Activated CD8-positive, alpha-beta T cell treated with anti-CD3 and anti-CD28 coated beads for 36 hours (primary cell): ENCODE results near the gene SIGLEC5. TPM values are rescaled to one million over a fixed set of nuclear protein-coding genes. Genes with fewer than 3 reads are reported as not detected.

Experiments
- ATAC-seq: fragments of 200-7000 bp; cut with Tn5 transposase; one replicate; pipeline ENCODE4 v1.10.0; 2021; ENCODE audit warnings: mild to moderate bottlenecking, moderate library complexity
- CTCF ChIA-PET: fragments of 350-600 bp; sonication (Branson Sonifier 250); formaldehyde crosslinking; loops from one replicate; lab custom pipeline; 2021; ENCODE audit warnings: antibody characterized with exemption; lab: Charles Lee
- POLR2A ChIA-PET: fragments of 350-600 bp; sonication (Branson Sonifier 250); formaldehyde crosslinking; loops from one replicate; lab custom pipeline; 2021; ENCODE audit warnings: antibody characterized with exemption; lab: Charles Lee
- DNase-seq: peaks from one replicate; pipeline ENCODE4 v3.0.0-alpha.2; 2020
- H3K27ac Mint-ChIP-seq: one replicate; pipeline ENCODE4 v1.8.0; 2021; ENCODE audit warnings: mild to moderate bottlenecking, mixed read lengths
- H3K27me3 Mint-ChIP-seq: one replicate; pipeline ENCODE4 v1.8.0; 2021; ENCODE audit warnings: mixed read lengths
- H3K36me3 Mint-ChIP-seq: one replicate; pipeline ENCODE4 v1.8.0; 2021; ENCODE audit warnings: low read depth, mixed read lengths
- H3K4me1 Mint-ChIP-seq: one replicate; pipeline ENCODE4 v1.8.0; 2021; ENCODE audit warnings: low read depth, mixed read lengths
- H3K4me3 Mint-ChIP-seq: one replicate; pipeline ENCODE4 v1.8.0; 2021; ENCODE audit warnings: mild to moderate bottlenecking, moderate library complexity, mixed read lengths
- H3K9me3 Mint-ChIP-seq: one replicate; pipeline ENCODE4 v1.8.0; 2021; ENCODE audit warnings: mixed read lengths
- CTCF ChIP-seq: fragments of 200-600 bp; IDR thresholded peaks from one replicate; pipeline ENCODE4 v1.8.0; 2022; ENCODE audit warnings: antibody characterized with exemption, mild to moderate bottlenecking
- intact Hi-C: fragments of 100-400 bp; cut with micrococcal nuclease; formaldehyde crosslinking; loops from one replicate; pipeline ENCODE4 v1.10.0; 2022
- total RNA-seq, 2 experiments: library from RNA; stranded (reverse); gene quantifications; one replicate each; pipeline ENCODE4 v1.2.3, GENCODE V29; 2021

The SIGLEC5 gene
- total RNA-seq, 2 experiments from 2014 or later: not detected

DNA sequence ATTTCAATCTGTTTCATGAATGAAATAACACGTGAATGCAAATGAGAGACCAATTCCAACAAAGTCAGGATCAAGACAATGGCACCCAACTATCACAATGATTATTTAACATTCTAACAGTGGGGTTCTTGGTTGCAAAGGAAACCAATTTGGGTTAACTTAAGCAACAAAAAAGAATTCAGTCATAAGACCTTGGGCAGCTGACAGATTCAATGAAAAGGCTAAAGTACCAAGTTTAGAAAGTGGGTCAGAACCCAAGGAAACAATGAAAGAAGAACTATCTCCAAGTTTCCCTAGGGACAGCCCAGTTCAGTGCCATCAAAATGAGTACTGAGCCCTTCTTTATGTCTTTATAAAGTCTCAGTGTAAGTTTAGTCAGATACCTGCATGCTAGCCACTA is 33.9 kb upstream of the SIGLEC5 start:
- no peak overlapping the region for H3K27ac Mint-ChIP-seq
- intact Hi-C loops: no loop called here
- H3K9me3 Mint-ChIP-seq: peaks cover 2% of the 10 kb centered on the region
- ChIA-PET CTCF (interaction anchor here (1.1 kb wide), 1 partner anchor 506 kb away, joined by 4 read pairs; no protein-coding TSS in a partner anchor), POLR2A (no interaction called here)
- no peak overlapping the region for H3K4me3 Mint-ChIP-seq
- H3K4me1 Mint-ChIP-seq: peaks cover under 1% of the 10 kb centered on the region
- H3K27me3 Mint-ChIP-seq: peaks cover 37% of the 10 kb centered on the region
- no peak for ATAC-seq
- TF ChIP-seq CTCF: no peak
- DNase-seq: no peak
- H3K36me3 Mint-ChIP-seq: no peaks in the 10 kb centered on the region

- TF ChIP-seq CTCF: no peak
- intact Hi-C loops: no loop called here
Observed at GRCh38 chr19:51663650-51664049, 33.4 kb upstream of the SIGLEC5 start.

DNA sequence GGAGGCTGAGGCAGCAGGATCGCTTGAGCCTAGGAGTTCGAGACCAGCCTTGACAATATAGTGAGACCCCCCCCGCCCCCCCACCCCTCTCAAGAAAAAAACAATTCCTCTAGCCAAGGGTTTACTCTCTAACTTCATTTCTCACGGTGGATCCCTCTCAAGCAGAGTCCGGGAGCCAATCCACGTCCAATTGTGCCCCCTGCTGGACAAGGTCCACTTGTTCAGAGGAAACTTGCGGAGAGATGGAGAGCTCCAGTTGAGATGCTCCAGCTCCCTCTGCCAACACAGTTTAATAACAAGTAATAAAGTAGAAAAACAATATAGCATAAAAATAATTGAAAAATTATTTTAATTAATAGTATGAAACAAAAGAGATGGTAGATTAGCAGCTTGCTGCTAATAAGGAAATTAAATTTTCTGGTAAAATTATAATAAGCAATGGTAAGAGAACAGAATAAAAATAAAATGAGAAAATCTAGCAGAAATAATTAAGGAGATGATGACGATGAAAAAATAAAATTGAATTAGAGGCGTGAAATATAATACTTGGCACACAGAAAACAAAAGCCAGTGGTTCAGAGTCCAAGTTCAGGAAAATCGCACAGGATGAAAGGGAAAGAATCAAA is 30.9 kb upstream of the SIGLEC5 start:
- H3K4me1 Mint-ChIP-seq: peaks cover 5% of the 10 kb centered on the region
- DNase-seq (peak; percentile 86), ATAC-seq (peak; percentile 74)
- TF ChIP-seq CTCF: peak; percentile 73
- POLR2A ChIA-PET: interaction anchor here (0.5 kb wide), 1 partner anchor 129 kb away, joined by 3 read pairs; no protein-coding TSS in a partner anchor
- CTCF ChIA-PET: interaction anchor here (0.6 to 8.8 kb wide), 37 partner anchors 9 to 528 kb away, joined by 3 to 82 read pairs (median 4); no protein-coding TSS in a partner anchor
- H3K4me3 Mint-ChIP-seq: no peak overlapping the region
- H3K9me3 Mint-ChIP-seq: peaks cover 2% of the 10 kb centered on the region
- intact Hi-C loops: no loop called here
- peaks cover 32% of the 10 kb centered on the region for H3K27me3 Mint-ChIP-seq
- no peaks in the 10 kb centered on the region for H3K36me3 Mint-ChIP-seq
- no peak overlapping the region for H3K27ac Mint-ChIP-seq

More at GRCh38 chr19:51663650-51664049, 33.4 kb upstream of the SIGLEC5 start:
- DNase-seq (no peak), ATAC-seq (no peak)
- peaks cover 2% of the 10 kb centered on the region for H3K9me3 Mint-ChIP-seq
- peaks cover 37% of the 10 kb centered on the region for H3K27me3 Mint-ChIP-seq
- no peak overlapping the region for H3K27ac Mint-ChIP-seq
- H3K4me3 Mint-ChIP-seq: no peak overlapping the region
- ChIA-PET POLR2A (no interaction called here), CTCF (interaction anchor here (1.1 to 1.2 kb wide), 2 partner anchors 190 to 505 kb away, joined by 3 to 4 read pairs; no protein-coding TSS in a partner anchor)
- no peaks in the 10 kb centered on the region for H3K4me1 Mint-ChIP-seq
- H3K36me3 Mint-ChIP-seq: no peaks in the 10 kb centered on the region

DNA sequence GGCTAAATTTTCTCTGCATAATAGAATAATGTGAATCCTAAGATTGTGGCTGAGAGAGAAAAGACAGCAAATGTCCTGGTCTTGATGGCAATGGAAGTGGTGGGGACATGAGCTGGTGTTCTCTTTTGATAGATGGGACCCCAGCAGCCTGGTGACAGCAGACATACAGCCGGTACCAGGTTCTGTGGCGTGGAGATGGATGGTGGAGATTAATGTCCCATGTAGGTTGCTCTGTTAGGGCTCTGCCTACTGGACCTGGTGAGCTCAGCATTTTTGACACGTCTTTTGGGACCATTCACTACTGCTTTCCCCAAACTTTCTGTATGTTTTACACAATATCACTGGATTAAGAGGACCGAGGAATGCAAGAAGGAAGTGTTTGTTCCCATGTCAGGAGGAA is 24.6 kb upstream of the SIGLEC5 start:
- CTCF ChIA-PET: interaction anchor here (1.0 to 8.8 kb wide), 8 partner anchors 16 to 497 kb away, joined by 3 to 82 read pairs (median 4); no protein-coding TSS in a partner anchor
- intact Hi-C loops: loop anchor here (5.0 kb wide), 2 partner anchors 177 to 232 kb away; partner anchors contain the start of gene CEACAM18
- no peak for TF ChIP-seq CTCF
- no peak for DNase-seq
- no peak for ATAC-seq
- Mint-ChIP-seq H3K9me3 (peaks cover 2% of the 10 kb centered on the region), H3K27ac (no peak overlapping the region), H3K27me3 (peaks cover 30% of the 10 kb centered on the region), H3K4me3 (no peak overlapping the region), H3K4me1 (peaks cover 5% of the 10 kb centered on the region), H3K36me3 (no peaks in the 10 kb centered on the region)
- POLR2A ChIA-PET: no interaction called here

- POLR2A ChIA-PET: no interaction called here
- peaks cover 5% of the 10 kb centered on the region for H3K4me1 Mint-ChIP-seq
- no peak for ATAC-seq
- CTCF ChIA-PET: interaction anchor here (2.0 to 8.8 kb wide), 2 partner anchors 179 kb away, joined by 6 to 82 read pairs; no protein-coding TSS in a partner anchor
- DNase-seq: no peak
- intact Hi-C loops: no loop called here
- TF ChIP-seq CTCF: no peak
- peaks cover 36% of the 10 kb centered on the region for H3K27me3 Mint-ChIP-seq
- H3K4me3 Mint-ChIP-seq: no peak overlapping the region
- no peak overlapping the region for H3K27ac Mint-ChIP-seq
- H3K9me3 Mint-ChIP-seq: peaks cover 2% of the 10 kb centered on the region
- no peaks in the 10 kb centered on the region for H3K36me3 Mint-ChIP-seq
Observed at GRCh38 chr19:51653162-51653561, 23.0 kb upstream of the SIGLEC5 start.
